ENCODE results near the gene GNG7. TPM values are rescaled to one million over a fixed set of nuclear protein-coding genes. Genes with fewer than 3 reads are reported as not detected.
"Not testable (repeated sequence)": the region's sequence is repeated elsewhere in the genome, so short reads cannot be mapped to it uniquely, and the experiment has no call there.

The GNG7 gene
- total RNA-seq, 1 donor: 0.45 TPM

- H3K4me3 ChIP-seq (ENCODE audit: low read depth, low read length): no peak overlapping the region
- TF ChIP-seq CTCF (IDR thresholded peaks at IDR 0.05; ENCODE audit: insufficient read depth, low read length): no peak
- DNase-seq (ENCODE audit: low read depth): no peak
Observed at GRCh38 chr19:2577722-2578335, 124.7 kb downstream of the GNG7 start.

GRCh38 chr19:2575734-2576481 lies 126.6 kb downstream of the GNG7 start:
- H3K4me3 ChIP-seq (ENCODE audit: low read depth, low read length): no peak overlapping the region
- TF ChIP-seq CTCF (IDR thresholded peaks at IDR 0.05; ENCODE audit: insufficient read depth, low read length): no peak
- peak; percentile 95 for DNase-seq (ENCODE audit: low read depth)

GRCh38 chr19:2574971-2575630 lies 127.4 kb downstream of the GNG7 start:
- DNase-seq (ENCODE audit: low read depth): no peak
- no peak for TF ChIP-seq CTCF (IDR thresholded peaks at IDR 0.05; ENCODE audit: insufficient read depth, low read length)
- H3K4me3 ChIP-seq (ENCODE audit: low read depth, low read length): no peak overlapping the region

GRCh38 chr19:2574478-2574931 lies 128.0 kb downstream of the GNG7 start:
- no peak for TF ChIP-seq CTCF (IDR thresholded peaks at IDR 0.05; ENCODE audit: insufficient read depth, low read length)
- H3K4me3 ChIP-seq (ENCODE audit: low read depth, low read length): no peak overlapping the region
- DNase-seq (ENCODE audit: low read depth): no peak

- no peak for DNase-seq (ENCODE audit: low read depth)
- TF ChIP-seq CTCF (IDR thresholded peaks at IDR 0.05; ENCODE audit: insufficient read depth, low read length): no peak
- H3K4me3 ChIP-seq (ENCODE audit: low read depth, low read length): no peak overlapping the region
Observed at GRCh38 chr19:2573916-2574315, 128.6 kb downstream of the GNG7 start.

- DNase-seq (ENCODE audit: low read depth); H3K4me3 ChIP-seq (ENCODE audit: low read depth, low read length): not testable (repeated sequence)
Observed at GRCh38 chr19:2572152-2572551, 130.3 kb downstream of the GNG7 start.

Data from fibroblast of the aortic adventitia (primary cell).